MM.1S (cell line): Measurements from ENCODE around the gene KIAA1210.

Experiments
- EZH2 ChIP-seq: fragments of 300-600 bp; sonication (generic); optimal IDR thresholded peaks from 2 replicates; pipeline ENCODE3; 2017; ENCODE audit warnings: low read depth, mild to moderate bottlenecking, antibody characterized with exemption, low read length, mixed read lengths
- EZH2phosphoT487 ChIP-seq: fragments of 300-600 bp; sonication (generic); IDR thresholded peaks from 2 replicates; pipeline ENCODE4 v1.6.1; 2018; ENCODE audit warnings: antibody characterized with exemption, low read length
- TF ChIP-seq, protein P1 (sequence below): fragments of 300-600 bp; sonication (generic); IDR thresholded peaks from 2 replicates; pipeline ENCODE4 v1.5.1; 2016; ENCODE audit warnings: antibody characterized with exemption, low read length, mixed read lengths

DNA sequence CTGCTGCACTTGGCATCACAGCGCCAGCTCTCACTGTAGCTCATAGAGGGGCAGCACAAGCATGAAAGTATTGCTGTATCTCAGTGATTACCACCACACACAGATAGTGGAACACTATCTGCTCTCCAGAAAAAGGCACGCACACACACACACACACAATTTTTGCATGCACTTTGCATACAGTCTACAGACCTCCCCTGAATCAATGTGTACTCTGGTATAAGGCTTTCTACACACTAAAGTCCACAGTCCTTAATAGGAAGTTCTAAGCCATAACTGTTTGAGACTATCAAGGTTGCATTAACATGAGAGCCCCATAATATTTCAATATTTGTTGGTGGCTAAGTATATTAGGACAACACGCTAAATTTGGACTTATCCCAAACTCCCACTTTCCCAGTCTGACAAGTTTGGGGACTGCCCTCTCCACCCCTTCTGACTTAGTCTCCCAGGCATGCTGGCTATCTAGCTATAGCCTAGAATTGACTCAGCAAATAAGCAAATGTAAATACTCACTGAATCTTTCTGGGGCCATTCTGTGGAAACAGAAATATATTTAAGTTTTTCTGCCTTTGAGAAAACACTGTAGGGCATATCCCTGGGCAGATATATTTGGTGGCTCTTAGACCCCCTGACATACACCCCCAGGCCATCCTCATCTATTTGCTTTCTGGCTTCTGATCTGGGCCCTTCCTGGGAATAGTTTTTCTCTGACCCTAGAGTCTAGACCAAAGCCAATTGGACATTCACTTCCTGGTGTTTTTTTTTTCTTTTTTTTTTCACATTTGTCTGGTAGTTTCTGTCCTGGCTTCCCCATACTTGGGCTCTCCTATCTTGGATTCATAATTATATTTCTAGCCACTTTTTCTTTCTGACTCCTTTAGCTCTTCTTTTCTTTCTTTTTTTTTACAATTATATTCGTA is 91.2 kb downstream of the KIAA1210 start:
- TF ChIP-seq, protein P1, sequence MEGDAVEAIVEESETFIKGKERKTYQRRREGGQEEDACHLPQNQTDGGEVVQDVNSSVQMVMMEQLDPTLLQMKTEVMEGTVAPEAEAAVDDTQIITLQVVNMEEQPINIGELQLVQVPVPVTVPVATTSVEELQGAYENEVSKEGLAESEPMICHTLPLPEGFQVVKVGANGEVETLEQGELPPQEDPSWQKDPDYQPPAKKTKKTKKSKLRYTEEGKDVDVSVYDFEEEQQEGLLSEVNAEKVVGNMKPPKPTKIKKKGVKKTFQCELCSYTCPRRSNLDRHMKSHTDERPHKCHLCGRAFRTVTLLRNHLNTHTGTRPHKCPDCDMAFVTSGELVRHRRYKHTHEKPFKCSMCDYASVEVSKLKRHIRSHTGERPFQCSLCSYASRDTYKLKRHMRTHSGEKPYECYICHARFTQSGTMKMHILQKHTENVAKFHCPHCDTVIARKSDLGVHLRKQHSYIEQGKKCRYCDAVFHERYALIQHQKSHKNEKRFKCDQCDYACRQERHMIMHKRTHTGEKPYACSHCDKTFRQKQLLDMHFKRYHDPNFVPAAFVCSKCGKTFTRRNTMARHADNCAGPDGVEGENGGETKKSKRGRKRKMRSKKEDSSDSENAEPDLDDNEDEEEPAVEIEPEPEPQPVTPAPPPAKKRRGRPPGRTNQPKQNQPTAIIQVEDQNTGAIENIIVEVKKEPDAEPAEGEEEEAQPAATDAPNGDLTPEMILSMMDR: no peak
- TF ChIP-seq EZH2phosphoT487 (no peak), EZH2 (no peak)
